RKO (cell line): ENCODE data around the gene UQCRQ.
A peak's percentile ranks its signal among the peaks of the same experiment; 100 is the strongest.

ENCODE experiments used
- DNase-seq: peaks from one replicate; pipeline ENCODE4 v3.0.0-alpha.2; 2016; ENCODE audit warnings: low spot score

UQCRQ gene

DNA sequence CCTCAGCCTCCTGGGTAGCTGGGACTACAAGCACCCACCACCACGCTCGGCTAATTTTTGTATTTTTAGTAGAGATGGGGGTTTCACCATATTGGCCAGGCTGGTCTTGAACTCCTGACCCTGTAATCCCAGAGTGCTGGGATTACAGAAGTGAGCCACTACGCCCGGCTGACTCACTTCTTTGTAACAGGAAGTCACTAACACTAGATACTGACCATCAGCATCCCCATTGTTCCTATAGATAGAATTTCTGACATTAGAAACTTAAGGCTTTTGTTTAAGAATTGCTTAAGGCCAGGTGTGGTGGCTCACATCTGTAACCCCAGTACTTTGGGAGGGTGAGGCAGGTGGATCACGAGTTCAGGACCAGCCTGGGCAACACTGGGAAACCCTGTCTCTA lies 49.2 kb downstream of the UQCRQ start:
- peak; percentile 45 for DNase-seq

DNA sequence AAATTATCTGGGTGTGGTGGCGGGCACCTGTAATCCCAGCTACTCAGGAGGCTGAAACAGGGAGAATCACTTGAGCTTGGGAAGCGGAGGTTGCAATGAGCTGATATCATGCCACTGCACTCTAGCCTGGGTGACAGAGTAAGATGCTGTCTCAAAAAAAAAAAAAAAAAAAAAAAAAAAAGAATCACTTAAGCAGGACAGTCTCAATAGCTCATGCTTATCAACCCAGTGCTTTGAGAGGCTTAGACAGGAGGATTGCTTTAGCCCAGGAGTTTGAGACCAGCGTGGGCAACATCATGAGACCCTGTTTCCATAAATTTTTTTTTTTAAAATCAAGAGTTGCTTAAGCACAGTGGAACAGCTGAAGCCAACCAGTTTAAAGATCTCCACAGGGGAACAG lies 49.6 kb downstream of the UQCRQ start:
- DNase-seq = no peak
